DND-41 (cell line): Measurements from ENCODE around the gene HPGDS.

Experiments
- ATAC-seq: fragments of 200-7000 bp; cut with Tn5 transposase; 3 replicates; pipeline ENCODE4 v1.9.1; 2021; ENCODE audit warnings: low read depth; ENCODE audit not compliant: insufficient read depth
- DNase-seq: peaks from one replicate; pipeline ENCODE4 v3.0.0-alpha.2; 2020
- H2AFZ ChIP-seq: 2 replicates; pipeline ENCODE4 v1.6.0; 2012; ENCODE audit warnings: low read depth, low read length
- H3K27ac ChIP-seq: 2 replicates; pipeline ENCODE4 v1.5.1; 2012; ENCODE audit warnings: low read length, inconsistent platforms
- H3K27me3 ChIP-seq: fragments of 200-600 bp; sonication (generic); 2 replicates; pipeline ENCODE4 v1.6.0; 2012; ENCODE audit warnings: low read length, mild to moderate bottlenecking, inconsistent platforms; ENCODE audit not compliant: insufficient read depth, poor library complexity
- H3K36me3 ChIP-seq: 2 replicates; pipeline ENCODE4 v1.5.1; 2012; ENCODE audit warnings: low read length, inconsistent platforms; ENCODE audit not compliant: insufficient read depth
- H3K4me1 ChIP-seq: 2 replicates; pipeline ENCODE4 v1.5.1; 2012; ENCODE audit warnings: mild to moderate bottlenecking, low read length; ENCODE audit not compliant: insufficient read depth
- H3K4me2 ChIP-seq: 2 replicates; pipeline ENCODE4 v1.6.0; 2012; ENCODE audit warnings: mild to moderate bottlenecking, moderate library complexity, low read length, inconsistent platforms; ENCODE audit not compliant: insufficient read depth
- H3K4me3 ChIP-seq, 2 experiments: fragments of 200-600 bp in 1 of 2; shearing (Covaris generic) in 1 of 2; 2 replicates each; pipeline ENCODE4 v1.5.1; 2012 to 2016; ENCODE audit warnings: inconsistent platforms in 2 of 2, low read length in 2 of 2, mild to moderate bottlenecking in 2 of 2, low read depth in 1 of 2, moderate library complexity in 1 of 2
- H3K79me2 ChIP-seq: 2 replicates; pipeline ENCODE4 v1.6.0; 2012; ENCODE audit warnings: low read length, inconsistent platforms; ENCODE audit not compliant: insufficient read depth
- H3K9ac ChIP-seq: 2 replicates; pipeline ENCODE4 v1.6.0; 2012; ENCODE audit warnings: low read depth, mild to moderate bottlenecking, inconsistent platforms, low read length, moderate library complexity
- H3K9me3 ChIP-seq: 2 replicates; pipeline ENCODE4 v1.5.1; 2012; ENCODE audit warnings: low read length, moderate library complexity, mild to moderate bottlenecking, inconsistent platforms; ENCODE audit not compliant: insufficient read depth, severe bottlenecking
- H4K20me1 ChIP-seq: 2 replicates; pipeline ENCODE4 v1.6.0; 2012; ENCODE audit warnings: low read length; ENCODE audit not compliant: insufficient read depth
- CTCF ChIP-seq: IDR thresholded peaks from 2 replicates; pipeline ENCODE4 v1.5.1; 2012; ENCODE audit warnings: borderline replicate concordance, low read length, moderate library complexity, mild to moderate bottlenecking; ENCODE audit not compliant: poor library complexity, severe bottlenecking; ENCODE audit errors: extremely low read depth
- EZH2 ChIP-seq: IDR thresholded peaks from 3 replicates; pipeline ENCODE4 v1.6.1; 2012; ENCODE audit warnings: borderline replicate concordance, low read depth, mild to moderate bottlenecking, moderate library complexity, low read length, inconsistent platforms; ENCODE audit not compliant: severe bottlenecking

Gene HPGDS

GRCh38 chr4:94256144-94256783 is 86.4 kb downstream of the HPGDS start:
- H3K4me2 ChIP-seq, result no peak overlapping the region
- no peak overlapping the region for H3K4me3 ChIP-seq
- no peaks in the 10 kb centered on the region for H4K20me1 ChIP-seq
- H3K9ac ChIP-seq, result no peak overlapping the region
- DNase-seq (no peak), ATAC-seq (no peak)
- H3K36me3 ChIP-seq, result peaks cover 58% of the 10 kb centered on the region
- TF ChIP-seq CTCF (no peak), EZH2 (no peak)
- no peaks in the 10 kb centered on the region for H3K4me1 ChIP-seq
- no peak overlapping the region for H3K27ac ChIP-seq
- no peaks in the 10 kb centered on the region for H3K27me3 ChIP-seq
- H3K79me2 ChIP-seq, result no peaks in the 10 kb centered on the region
- no peak overlapping the region for H2AFZ ChIP-seq
- H3K9me3 ChIP-seq, result no peaks in the 10 kb centered on the region

GRCh38 chr4:94253036-94253435 is 89.6 kb downstream of the HPGDS start:
- H2AFZ ChIP-seq, result no peak overlapping the region
- H3K9me3 ChIP-seq, result no peaks in the 10 kb centered on the region
- no peak overlapping the region for H3K4me3 ChIP-seq
- TF ChIP-seq CTCF (no peak), EZH2 (no peak)
- H3K4me1 ChIP-seq, result no peaks in the 10 kb centered on the region
- no peak overlapping the region for H3K27ac ChIP-seq
- no peak overlapping the region for H3K4me2 ChIP-seq
- H4K20me1 ChIP-seq, result no peaks in the 10 kb centered on the region
- no peak overlapping the region for H3K9ac ChIP-seq
- DNase-seq (no peak), ATAC-seq (no peak)
- peaks cover 75% of the 10 kb centered on the region for H3K36me3 ChIP-seq
- no peaks in the 10 kb centered on the region for H3K79me2 ChIP-seq
- no peaks in the 10 kb centered on the region for H3K27me3 ChIP-seq

GRCh38 chr4:94251094-94251493 is 91.5 kb downstream of the HPGDS start:
- no peak overlapping the region for H2AFZ ChIP-seq
- H3K4me1 ChIP-seq, result no peaks in the 10 kb centered on the region
- DNase-seq (no peak), ATAC-seq (no peak)
- TF ChIP-seq EZH2, result no peak
- no peak for TF ChIP-seq CTCF
- no peaks in the 10 kb centered on the region for H3K27me3 ChIP-seq
- no peak overlapping the region for H3K4me2 ChIP-seq
- H3K36me3 ChIP-seq, result peaks cover 75% of the 10 kb centered on the region
- H3K9ac ChIP-seq, result no peak overlapping the region
- H3K79me2 ChIP-seq, result no peaks in the 10 kb centered on the region
- no peaks in the 10 kb centered on the region for H4K20me1 ChIP-seq
- no peaks in the 10 kb centered on the region for H3K9me3 ChIP-seq
- no peak overlapping the region for H3K27ac ChIP-seq
- H3K4me3 ChIP-seq, result no peak overlapping the region
